ENCODE results near the gene ERBB4. TPM values are rescaled to one million over a fixed set of nuclear protein-coding genes. Genes with fewer than 3 reads are reported as not detected.

The ERBB4 gene
- total RNA-seq, 2 experiments from 2014 or later = not detected

GRCh38 chr2:212426637-212427412, 111.8 kb downstream of the ERBB4 start:
- no peak for DNase-seq (ENCODE audit: low spot score)
- CTCF ChIA-PET (ENCODE audit: unreplicated experiment) = no interaction called here
- intact Hi-C loops (cut with micrococcal nuclease; ENCODE audit: unreplicated experiment) = no loop called here
- Histone ChIP-seq H3K4me1 (ENCODE audit: insufficient read depth, low read length, poor library complexity, severe bottlenecking) (no peaks in the 10 kb centered on the region), H3K79me2 (ENCODE audit: insufficient read depth, low read depth, low read length) (no peaks in the 10 kb centered on the region), H3K4me2 (ENCODE audit: low read length) (no peak overlapping the region), H4K20me1 (ENCODE audit: insufficient read depth, low read length) (no peaks in the 10 kb centered on the region), H3K36me3 (ENCODE audit: insufficient read depth, low read length) (no peaks in the 10 kb centered on the region), H3K4me3 (ENCODE audit: low read depth, low read length, poor library complexity, severe bottlenecking) (no peak overlapping the region), H3K9me2 (ENCODE audit: insufficient read depth, low read length) (no peaks in the 10 kb centered on the region), H3K27ac (ENCODE audit: low read depth, low read length, poor library complexity, severe bottlenecking) (no peak overlapping the region), H3K9me3 (ENCODE audit: low read length) (no peaks in the 10 kb centered on the region), H2AFZ (ENCODE audit: low read length) (no peak overlapping the region)
- POLR2A ChIA-PET = interaction anchor here (0.6 kb wide), 1 partner anchor 74 kb away, joined by 3 read pairs; no protein-coding TSS in a partner anchor
- no peak for TF ChIP-seq EZH2phosphoT487 (IDR thresholded peaks at IDR 0.05; ENCODE audit: borderline replicate concordance, low read depth, low read length)
- TF ChIP-seq, protein P1, sequence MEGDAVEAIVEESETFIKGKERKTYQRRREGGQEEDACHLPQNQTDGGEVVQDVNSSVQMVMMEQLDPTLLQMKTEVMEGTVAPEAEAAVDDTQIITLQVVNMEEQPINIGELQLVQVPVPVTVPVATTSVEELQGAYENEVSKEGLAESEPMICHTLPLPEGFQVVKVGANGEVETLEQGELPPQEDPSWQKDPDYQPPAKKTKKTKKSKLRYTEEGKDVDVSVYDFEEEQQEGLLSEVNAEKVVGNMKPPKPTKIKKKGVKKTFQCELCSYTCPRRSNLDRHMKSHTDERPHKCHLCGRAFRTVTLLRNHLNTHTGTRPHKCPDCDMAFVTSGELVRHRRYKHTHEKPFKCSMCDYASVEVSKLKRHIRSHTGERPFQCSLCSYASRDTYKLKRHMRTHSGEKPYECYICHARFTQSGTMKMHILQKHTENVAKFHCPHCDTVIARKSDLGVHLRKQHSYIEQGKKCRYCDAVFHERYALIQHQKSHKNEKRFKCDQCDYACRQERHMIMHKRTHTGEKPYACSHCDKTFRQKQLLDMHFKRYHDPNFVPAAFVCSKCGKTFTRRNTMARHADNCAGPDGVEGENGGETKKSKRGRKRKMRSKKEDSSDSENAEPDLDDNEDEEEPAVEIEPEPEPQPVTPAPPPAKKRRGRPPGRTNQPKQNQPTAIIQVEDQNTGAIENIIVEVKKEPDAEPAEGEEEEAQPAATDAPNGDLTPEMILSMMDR (conservative IDR thresholded peaks at IDR 0.05; ENCODE audit: low read length) = no peak
- no TSS peak for BruUV-seq (replicated peaks)

GRCh38 chr2:212424082-212424481, 114.5 kb downstream of the ERBB4 start:
- Histone ChIP-seq H3K4me1 (ENCODE audit: insufficient read depth, low read length, poor library complexity, severe bottlenecking) (no peaks in the 10 kb centered on the region), H3K27ac (ENCODE audit: low read depth, low read length, poor library complexity, severe bottlenecking) (no peak overlapping the region), H2AFZ (ENCODE audit: low read length) (no peak overlapping the region), H3K79me2 (ENCODE audit: insufficient read depth, low read depth, low read length) (no peaks in the 10 kb centered on the region), H4K20me1 (ENCODE audit: insufficient read depth, low read length) (no peaks in the 10 kb centered on the region), H3K4me2 (ENCODE audit: low read length) (no peak overlapping the region), H3K4me3 (ENCODE audit: low read depth, low read length, poor library complexity, severe bottlenecking) (no peak overlapping the region), H3K36me3 (ENCODE audit: insufficient read depth, low read length) (no peaks in the 10 kb centered on the region), H3K9me3 (ENCODE audit: low read length) (no peaks in the 10 kb centered on the region), H3K9me2 (ENCODE audit: insufficient read depth, low read length) (no peaks in the 10 kb centered on the region)
- DNase-seq (ENCODE audit: low spot score) = no peak
- CTCF ChIA-PET (ENCODE audit: unreplicated experiment) = no interaction called here
- intact Hi-C loops (cut with micrococcal nuclease; ENCODE audit: unreplicated experiment) = no loop called here
- TF ChIP-seq, protein P1 (conservative IDR thresholded peaks at IDR 0.05; ENCODE audit: low read length) = no peak
- TF ChIP-seq EZH2phosphoT487 (IDR thresholded peaks at IDR 0.05; ENCODE audit: borderline replicate concordance, low read depth, low read length) = no peak
- POLR2A ChIA-PET = interaction anchor here (0.6 to 0.7 kb wide), 2 partner anchors 70 to 493 kb away, joined by 3 to 4 read pairs; no protein-coding TSS in a partner anchor
- no TSS peak for BruUV-seq (replicated peaks)

DNA sequence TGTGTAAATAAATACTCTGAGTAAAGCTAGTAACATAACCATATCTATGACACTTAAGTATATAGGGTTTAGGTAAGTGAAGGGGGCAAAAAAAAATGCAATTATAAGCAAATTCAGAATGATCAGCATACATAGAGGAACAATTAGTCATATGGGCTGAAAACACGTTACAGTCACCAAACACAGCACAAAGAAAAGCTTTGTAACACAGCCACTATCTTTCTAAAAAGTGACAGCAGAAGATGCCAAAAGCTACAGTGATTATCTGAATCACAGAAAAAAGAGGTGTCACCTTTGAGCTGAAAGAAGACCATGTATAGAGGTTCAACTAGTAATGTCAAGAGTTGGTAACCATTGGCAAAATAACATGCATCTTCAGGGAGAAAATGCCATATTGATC, 115.5 kb downstream of the ERBB4 start:
- TF ChIP-seq, protein P1 (conservative IDR thresholded peaks at IDR 0.05; ENCODE audit: low read length) = no peak
- TF ChIP-seq EZH2phosphoT487 (IDR thresholded peaks at IDR 0.05; ENCODE audit: borderline replicate concordance, low read depth, low read length) = no peak
- intact Hi-C loops (cut with micrococcal nuclease; ENCODE audit: unreplicated experiment) = no loop called here
- no peaks in the 10 kb centered on the region for H3K9me2 ChIP-seq (ENCODE audit: insufficient read depth, low read length)
- H3K9me3 ChIP-seq (ENCODE audit: low read length) = no peaks in the 10 kb centered on the region
- no peak overlapping the region for H2AFZ ChIP-seq (ENCODE audit: low read length)
- no TSS peak for BruUV-seq (replicated peaks)
- no peak overlapping the region for H3K4me3 ChIP-seq (ENCODE audit: low read depth, low read length, poor library complexity, severe bottlenecking)
- H3K79me2 ChIP-seq (ENCODE audit: insufficient read depth, low read depth, low read length) = no peaks in the 10 kb centered on the region
- no peaks in the 10 kb centered on the region for H3K36me3 ChIP-seq (ENCODE audit: insufficient read depth, low read length)
- ChIA-PET POLR2A (no interaction called here), CTCF (ENCODE audit: unreplicated experiment) (no interaction called here)
- no peak overlapping the region for H3K27ac ChIP-seq (ENCODE audit: low read depth, low read length, poor library complexity, severe bottlenecking)
- H3K4me1 ChIP-seq (ENCODE audit: insufficient read depth, low read length, poor library complexity, severe bottlenecking) = no peaks in the 10 kb centered on the region
- no peak for DNase-seq (ENCODE audit: low spot score)
- no peak overlapping the region for H3K4me2 ChIP-seq (ENCODE audit: low read length)
- H4K20me1 ChIP-seq (ENCODE audit: insufficient read depth, low read length) = no peaks in the 10 kb centered on the region
